Activated CD4-positive, alpha-beta T cell treated with anti-CD3 and anti-CD28 coated beads, Interleukin-10, Interleukin-2, amounts not matched to agents 100 ng/mL and 50 ng/mL, durations not matched to agents 16 hours and 8 hours (primary cell): ENCODE results near the gene IL34.
"Not testable (repeated sequence)": the region's sequence is repeated elsewhere in the genome, so short reads cannot be mapped to it uniquely, and the experiment has no call there.

Experiments used
- DNase-seq: peaks from one replicate; pipeline ENCODE4 v3.0.0-alpha.2; 2020

The IL34 gene

DNA sequence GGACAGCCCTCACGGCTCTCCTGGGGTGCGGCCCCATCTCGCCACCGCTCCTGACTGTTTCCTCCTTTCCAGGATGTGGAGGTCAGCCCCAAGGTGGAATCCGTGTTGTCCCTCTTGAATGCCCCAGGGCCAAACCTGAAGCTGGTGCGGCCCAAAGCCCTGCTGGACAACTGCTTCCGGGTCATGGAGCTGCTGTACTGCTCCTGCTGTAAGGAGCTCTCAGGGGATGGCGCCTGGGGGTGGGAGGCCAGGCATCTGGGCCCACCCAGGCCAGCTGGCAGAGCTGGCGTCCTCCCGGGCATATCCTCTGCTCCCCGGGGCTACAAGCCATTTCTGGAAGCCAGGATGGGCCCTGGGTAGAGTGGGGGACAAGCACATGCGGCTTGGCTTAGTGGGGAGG lies 13.2 kb downstream of the IL34 start:
- DNase-seq, result no peak

GRCh38 chr16:70659953-70660671 lies 13.8 kb downstream of the IL34 start:
- DNase-seq, result no peak

DNA sequence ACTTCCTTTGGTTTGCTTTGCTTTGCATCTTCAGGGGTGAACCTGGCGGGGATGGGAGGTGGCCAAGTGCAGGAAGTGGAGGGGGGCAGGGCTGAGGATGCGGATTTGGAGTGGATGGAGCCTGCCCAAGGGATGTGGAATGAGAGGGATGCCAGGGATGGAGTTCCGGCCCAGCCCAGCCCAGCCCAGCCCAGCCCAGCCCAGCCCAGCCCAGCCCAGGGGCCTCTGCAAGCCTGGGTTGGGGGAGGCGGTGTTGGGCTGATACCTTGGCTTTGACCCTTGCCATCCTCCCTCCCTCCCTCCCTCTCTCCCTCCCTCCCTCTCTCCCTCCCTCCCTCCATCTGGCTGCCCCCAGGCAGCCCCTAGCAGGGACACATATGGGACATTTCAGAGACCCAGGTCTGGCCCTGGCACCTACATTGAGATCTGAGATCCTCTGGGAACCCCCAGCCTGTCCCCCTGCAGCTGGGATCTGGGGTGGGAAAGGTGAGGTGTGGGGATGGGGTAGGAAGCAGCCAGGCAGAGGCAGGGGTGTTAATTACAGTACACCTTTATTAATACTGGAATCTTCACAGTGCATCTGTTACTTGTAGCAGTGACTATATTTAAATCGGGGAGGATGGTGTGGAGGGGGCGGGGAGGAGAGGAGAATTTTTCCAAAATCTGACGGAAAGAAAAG lies 14.5 kb downstream of the IL34 start:
- no peak for DNase-seq

DNA sequence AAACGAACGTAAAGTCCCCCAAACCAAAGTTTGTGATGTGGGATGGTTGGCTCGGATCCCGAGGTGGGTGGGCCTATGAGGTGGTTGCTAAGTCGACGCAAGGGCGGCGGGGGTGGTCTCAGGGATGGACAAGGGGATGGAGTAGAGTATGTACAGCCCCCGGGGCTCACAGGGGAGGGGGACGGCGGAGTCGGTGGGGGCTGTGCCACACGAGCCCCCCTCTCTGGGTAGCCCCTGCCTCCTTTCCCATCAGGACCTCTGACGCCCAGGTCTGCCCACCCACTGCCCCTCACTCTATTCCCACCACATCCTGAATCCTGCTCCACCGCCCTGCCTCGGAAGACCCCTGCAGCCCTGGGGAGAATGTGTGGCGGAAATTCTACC lies 15.2 kb downstream of the IL34 start:
- DNase-seq, result no peak

DNA sequence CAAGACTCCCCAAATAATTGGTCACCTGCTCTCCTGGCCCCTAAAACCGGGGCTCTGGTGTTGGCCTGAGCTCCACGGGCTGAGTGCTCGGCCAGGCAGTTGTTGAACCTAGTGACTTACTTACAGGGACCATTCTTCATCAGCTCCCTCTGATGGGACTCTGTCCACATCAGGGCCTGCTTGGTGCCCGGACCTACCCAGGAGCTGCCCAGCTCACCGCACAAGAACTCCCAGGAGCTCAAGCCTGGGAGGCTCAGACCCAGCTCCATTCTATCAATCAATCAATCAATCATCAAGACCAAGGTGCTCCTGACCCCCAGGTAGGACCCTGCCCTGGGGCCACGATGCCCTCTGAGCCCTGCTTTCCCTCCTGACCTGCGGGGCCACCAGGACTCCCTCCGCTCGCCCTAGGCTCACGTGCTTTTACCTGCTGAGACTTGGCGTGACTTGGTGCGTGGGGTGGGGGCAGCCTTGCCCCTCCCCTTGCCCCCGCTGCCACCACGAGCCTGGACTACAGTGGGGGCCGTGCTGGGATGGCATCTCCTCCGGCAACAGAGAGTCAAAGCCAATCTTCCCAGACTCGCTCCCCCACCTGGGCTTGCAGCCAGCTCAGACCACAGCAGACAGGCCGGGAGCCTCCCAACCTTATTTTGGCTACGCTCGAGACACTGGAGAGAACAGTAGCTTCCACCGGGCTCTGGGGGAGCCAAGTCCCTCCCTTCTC lies 15.7 kb downstream of the IL34 start:
- DNase-seq, result no peak

DNA sequence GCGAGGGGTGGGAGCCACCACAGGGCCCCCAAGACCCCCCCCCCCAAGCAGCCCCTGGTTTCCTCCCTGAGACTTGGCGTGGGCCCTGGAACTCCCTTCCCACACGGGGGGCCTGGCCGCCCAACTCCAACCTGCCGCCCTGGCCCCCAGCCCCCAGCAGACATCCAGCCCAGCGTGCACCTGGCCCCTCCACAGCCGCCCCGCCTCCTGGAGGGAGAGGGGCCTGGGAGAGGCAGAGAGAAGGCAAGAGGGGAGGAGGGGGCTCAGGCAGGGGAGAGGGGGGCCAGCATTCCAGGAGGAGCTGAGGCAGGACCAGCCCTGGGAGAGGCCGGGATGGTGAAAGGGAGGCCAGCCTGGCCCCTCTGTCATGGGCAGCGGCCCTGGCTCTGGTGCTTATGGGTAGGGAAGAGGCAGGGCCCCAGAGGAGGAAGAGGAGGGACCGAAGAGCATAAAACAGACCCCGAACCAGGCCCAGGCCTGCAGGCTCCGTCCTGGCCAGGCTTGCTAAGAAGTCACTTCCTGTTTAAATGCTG lies 16.7 kb downstream of the IL34 start:
- DNase-seq, result no peak

DNA sequence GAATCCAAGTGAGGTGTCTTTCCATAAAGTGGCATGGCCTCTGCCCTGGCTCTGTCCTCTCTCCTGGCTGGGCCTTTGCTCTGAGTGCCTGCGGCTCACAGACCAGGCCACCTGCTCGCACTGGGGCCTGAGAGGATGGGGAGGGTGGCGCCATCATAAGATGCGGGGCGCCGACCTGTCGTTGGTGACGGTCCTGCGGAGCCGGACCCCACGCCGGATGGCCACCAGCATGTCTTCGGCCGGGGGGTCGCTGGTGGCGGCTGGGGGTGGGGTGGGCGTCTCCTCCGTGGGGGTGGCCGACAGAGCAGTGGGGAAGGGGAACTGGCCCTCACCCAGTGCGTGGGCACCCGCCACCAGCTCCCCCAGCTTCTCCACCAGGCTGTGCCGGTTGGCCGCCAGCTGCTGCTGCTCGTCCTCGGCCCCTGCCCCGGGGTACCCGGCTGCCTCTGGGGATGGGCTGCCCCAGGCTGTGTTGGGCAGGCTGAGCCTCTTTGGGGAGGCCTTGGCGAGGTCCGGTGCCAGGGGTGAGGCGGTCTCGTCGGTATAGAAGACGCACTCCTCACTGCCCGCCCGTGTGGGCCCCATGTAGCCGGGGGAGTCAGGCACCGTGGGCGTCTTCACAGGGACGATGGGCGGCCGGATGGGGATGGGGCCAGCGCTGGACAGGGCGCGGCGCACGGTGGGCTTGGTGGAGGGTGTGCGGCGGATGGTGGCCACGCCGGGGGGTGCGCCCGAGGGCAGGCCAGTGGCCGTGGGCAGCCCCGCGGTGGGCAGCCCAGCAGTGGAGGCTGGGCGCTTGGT lies 17.4 kb downstream of the IL34 start:
- DNase-seq, result no peak

GRCh38 chr16:70664325-70665112 lies 18.2 kb downstream of the IL34 start:
- no peak for DNase-seq

GRCh38 chr16:70665113-70665694 lies 18.8 kb downstream of the IL34 start:
- DNase-seq, result no peak

GRCh38 chr16:70665806-70666735 lies 19.7 kb downstream of the IL34 start:
- DNase-seq, result no peak

- DNase-seq, result no peak
Observed at GRCh38 chr16:70670175-70670574, 23.8 kb downstream of the IL34 start.

GRCh38 chr16:70670938-70671337 lies 24.6 kb downstream of the IL34 start:
- not testable (repeated sequence) for DNase-seq

DNA sequence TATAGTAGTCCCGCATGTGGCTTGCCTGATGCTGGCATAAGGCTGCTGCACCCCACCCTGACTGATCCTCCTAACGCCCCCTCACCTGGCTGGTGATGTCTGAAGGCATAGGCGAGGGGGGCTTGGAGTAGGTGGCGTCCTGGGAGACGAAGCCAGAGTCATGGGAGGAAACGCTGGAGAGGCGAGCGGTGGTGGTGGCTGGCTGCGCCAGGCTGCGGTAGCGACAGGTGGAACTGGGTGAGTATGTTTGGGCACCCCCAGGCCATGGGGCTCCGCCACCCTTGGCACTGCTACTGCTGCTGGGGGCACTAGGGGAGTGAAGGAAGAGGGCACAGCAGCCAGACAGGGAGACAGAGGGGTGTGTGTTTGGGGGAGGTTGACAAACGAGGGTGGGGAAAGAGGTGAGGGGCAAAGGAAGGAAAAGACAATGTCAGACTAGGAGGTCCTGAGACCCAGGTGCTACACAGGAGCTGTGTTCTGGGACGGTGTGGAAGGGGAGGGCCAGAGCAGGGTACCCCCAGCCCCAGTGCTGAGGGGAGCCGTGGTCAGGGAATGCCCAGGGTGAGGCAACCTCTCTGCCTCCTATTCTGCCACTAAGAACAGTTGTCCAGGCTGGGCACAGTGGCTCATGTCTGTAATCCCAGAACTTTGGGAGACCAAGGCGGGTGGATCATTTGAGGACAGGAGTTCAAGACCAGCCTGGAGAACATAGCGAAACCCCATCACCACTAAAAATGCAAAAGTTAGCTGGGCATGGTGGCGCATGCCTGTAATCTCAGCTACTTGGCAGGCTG lies 28.1 kb downstream of the IL34 start:
- no peak for DNase-seq

- DNase-seq, result no peak
Observed at GRCh38 chr16:70675851-70676513, 29.6 kb downstream of the IL34 start.

DNA sequence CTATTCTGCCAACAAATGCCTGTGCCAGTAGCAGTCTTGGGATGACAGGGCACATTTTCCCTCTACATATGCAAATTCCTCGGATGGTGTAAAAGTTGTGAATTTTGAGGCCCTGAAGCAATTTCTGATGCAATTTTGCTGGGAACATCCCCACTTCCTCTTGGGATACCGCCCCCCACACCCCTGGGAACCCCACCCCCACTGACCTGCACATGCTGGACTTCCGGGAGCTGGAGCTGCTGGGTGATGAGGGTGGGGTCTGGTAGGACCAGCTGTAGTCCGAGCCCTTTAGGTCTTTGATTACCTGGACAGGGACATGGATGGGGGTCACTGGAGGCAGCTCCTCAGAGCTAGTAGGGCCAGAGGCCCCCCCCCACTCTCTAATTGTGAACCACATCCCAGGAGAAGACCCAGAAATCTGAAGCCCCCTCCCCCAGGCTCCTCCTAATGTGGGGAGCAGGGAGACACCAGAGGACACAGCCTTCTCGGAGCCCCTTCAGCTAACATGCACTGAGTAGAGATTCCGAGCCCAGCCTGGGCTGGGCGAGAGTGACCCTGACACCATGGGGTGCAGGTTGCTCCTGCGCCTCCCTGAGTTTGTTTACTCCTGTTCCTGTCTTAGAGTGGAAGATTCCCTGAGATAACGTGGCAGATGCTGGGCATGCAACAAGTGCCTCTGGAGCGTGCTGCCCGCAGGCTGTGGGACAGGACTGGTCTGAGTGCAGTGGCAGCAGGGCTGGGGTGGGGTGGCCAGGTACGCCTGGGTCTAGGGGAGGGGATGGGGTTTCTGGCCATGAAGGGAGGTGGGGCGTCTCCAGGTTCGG lies 30.5 kb downstream of the IL34 start:
- no peak for DNase-seq

GRCh38 chr16:70677499-70678120 lies 31.3 kb downstream of the IL34 start:
- DNase-seq, result no peak

- no peak for DNase-seq
Observed at GRCh38 chr16:70678121-70678897, 31.9 kb downstream of the IL34 start.
